Mucosa of rectum (tissue), 2 donors: ENCODE data around the gene KRTAP10-5.
"Not testable (repeated sequence)": the region's sequence is repeated elsewhere in the genome, so short reads cannot be mapped to it uniquely, and the experiment has no call there.

ENCODE experiments used
- H3K27ac ChIP-seq, 2 donors: one replicate each; pipeline ENCODE4 v1.7.0; 2013; ENCODE audit warnings: inconsistent platforms in 2 of 2, low read depth in 2 of 2, low read length in 2 of 2
- H3K27me3 ChIP-seq, 2 donors: one replicate each; pipeline ENCODE4 v1.7.0; 2013; ENCODE audit warnings: low read length in 2 of 2; ENCODE audit not compliant: control insufficient read depth in 2 of 2, insufficient read depth in 2 of 2
- H3K36me3 ChIP-seq, 2 donors: one replicate each; pipeline ENCODE4 v1.7.0; 2013; ENCODE audit warnings: low read length in 2 of 2; ENCODE audit not compliant: control insufficient read depth in 2 of 2, insufficient read depth in 2 of 2
- H3K4me1 ChIP-seq, 2 donors: one replicate each; pipeline ENCODE4 v1.7.0; 2013; ENCODE audit warnings: low read length in 2 of 2, mild to moderate bottlenecking in 1 of 2; ENCODE audit not compliant: control insufficient read depth in 2 of 2, insufficient read depth in 2 of 2
- H3K4me3 ChIP-seq, 2 donors: one replicate each; pipeline ENCODE4 v1.7.0; 2013; ENCODE audit warnings: low read length in 2 of 2
- H3K9ac ChIP-seq, 2 donors: one replicate each; pipeline ENCODE4 v1.7.0; 2013; ENCODE audit warnings: low read length in 2 of 2, low read depth in 1 of 2, mild to moderate bottlenecking in 1 of 2
- H3K9me3 ChIP-seq, 2 donors: one replicate each; pipeline ENCODE4 v1.7.0; 2013; ENCODE audit warnings: low read length in 2 of 2; ENCODE audit not compliant: control insufficient read depth in 2 of 2
- donor health status: healthy.
- donor health status: Normal muscosa, but diverticular disease.

The KRTAP10-5 gene

DNA sequence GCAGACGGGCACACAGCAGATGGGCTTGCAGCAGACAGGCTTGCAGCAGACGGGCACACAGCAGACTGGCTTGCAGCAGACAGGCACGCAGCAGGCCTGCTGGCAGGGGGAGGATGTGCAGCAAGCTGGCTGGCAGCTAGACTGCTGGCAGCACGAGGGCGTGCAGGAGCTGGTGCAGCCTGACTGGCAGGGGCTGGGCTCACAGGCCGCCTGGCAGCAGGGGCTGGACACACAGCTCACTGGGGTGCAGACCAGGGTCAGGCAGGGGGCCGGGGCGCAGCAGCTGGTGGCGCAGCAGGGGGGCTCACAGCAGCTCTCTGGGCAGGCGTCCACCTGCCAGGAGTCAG, 22.1 kb downstream of the KRTAP10-5 start:
- H3K4me3 ChIP-seq, H3K36me3 ChIP-seq, H3K9ac ChIP-seq, H3K4me1 ChIP-seq, H3K27ac ChIP-seq, H3K27me3 ChIP-seq, H3K9me3 ChIP-seq: not testable (repeated sequence)

DNA sequence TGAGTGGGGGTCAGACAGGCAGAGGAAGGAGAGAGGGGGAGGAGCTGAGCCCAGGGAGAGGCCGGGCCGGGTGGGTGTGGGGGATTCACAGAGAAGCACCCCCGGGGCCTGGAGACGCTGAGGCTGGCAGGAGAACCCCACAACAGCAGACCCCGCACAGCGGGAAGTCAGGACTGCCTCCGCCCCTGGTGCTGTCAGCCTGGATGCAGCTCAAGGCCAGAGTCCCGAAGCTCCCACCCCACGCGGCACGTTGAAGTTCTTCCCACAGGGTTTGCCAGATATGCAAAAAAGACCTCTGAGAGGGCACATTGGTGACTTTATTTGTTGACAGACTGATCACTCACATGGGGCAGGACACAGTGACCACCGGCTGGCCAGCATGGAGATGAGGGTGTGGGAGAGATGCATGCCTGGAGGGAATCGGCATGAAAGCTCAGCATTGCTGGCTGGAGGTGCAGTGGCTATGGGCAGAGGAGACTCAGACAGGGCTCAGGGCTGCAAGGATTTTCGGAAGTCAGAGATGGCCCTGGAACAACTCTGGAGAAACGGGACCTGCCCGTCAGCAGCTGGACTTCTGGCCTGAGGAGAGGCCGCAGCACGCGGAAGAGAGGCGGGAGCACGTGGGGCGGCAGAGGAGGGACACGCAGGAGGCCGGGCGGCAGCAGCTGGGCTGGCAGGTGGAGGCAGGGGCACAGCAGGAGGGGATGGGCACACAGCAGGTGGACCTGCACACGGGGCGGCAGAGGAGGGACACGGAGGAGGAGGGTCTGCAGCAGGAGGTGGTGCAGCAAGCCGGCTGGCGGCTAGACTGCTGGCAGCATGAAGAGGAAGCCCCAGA, 22.7 kb downstream of the KRTAP10-5 start:
- Histone ChIP-seq H3K4me1 (no peaks in the 10 kb centered on the region), H3K9me3 (no peaks in the 10 kb centered on the region), H3K4me3 (no peak overlapping the region), H3K27me3 (peaks cover 5 to 6% of the 10 kb centered on the region in 2 donors), H3K36me3 (no peaks in the 10 kb centered on the region), H3K27ac (no peak overlapping the region), H3K9ac (no peak overlapping the region)

DNA sequence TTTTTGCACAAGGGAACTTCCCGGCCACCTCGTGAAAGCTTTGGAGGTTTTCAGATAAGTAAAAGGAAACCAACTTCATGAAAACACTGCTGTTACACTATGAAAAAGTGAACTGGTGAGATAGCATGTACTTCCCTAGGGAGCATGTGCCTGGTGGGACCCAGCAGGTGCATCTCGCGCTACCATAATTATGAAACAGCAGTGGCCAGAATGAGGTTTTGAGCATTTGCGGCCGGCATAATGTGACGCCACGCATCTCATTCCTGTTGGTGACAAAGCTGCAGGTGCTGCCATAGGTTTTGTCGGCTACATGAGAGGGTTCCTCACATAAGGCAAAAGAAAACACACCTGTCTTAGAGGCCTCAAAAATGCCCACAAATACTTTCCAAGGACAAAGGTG, 23.5 kb downstream of the KRTAP10-5 start:
- no peaks in the 10 kb centered on the region for H3K9me3 ChIP-seq
- no peak overlapping the region for H3K27ac ChIP-seq
- H3K4me1 ChIP-seq = no peaks in the 10 kb centered on the region
- peaks cover 5 to 6% of the 10 kb centered on the region in 2 donors for H3K27me3 ChIP-seq
- no peak overlapping the region for H3K9ac ChIP-seq
- no peak overlapping the region for H3K4me3 ChIP-seq
- H3K36me3 ChIP-seq = no peaks in the 10 kb centered on the region

DNA sequence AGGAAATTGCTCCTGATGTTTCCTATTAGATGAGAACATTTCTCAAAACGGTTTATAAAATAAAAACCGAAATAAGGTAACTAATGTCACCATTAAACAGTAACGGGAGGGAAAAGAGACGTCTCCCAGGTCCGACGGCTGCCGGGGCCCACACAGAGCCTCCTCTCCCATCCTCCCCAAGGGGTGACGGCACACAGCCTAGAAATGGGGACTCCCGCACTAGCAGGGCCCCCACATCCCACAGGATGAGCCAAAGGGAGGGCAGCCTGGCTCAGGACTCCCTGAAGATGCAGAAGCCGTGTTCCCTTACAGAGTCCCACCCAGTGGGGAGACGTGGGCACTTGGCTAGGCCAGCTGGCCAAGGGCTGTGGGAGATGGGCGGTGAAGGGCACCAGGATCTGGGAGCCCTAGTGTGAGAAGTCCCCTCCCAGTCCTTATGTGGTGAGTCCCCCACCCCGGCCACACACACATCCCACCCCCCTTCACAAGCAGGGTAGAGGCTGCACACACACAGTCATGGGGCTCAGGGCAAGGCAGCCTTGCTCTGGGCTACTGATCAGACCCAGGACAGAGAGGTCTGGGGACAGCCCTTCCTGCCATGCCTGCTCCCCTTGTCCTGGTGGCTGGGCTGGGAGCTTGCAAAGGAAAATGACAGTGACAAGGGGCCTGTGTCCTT, 25.1 kb downstream of the KRTAP10-5 start:
- Histone ChIP-seq H3K9me3 (no peaks in the 10 kb centered on the region), H3K27ac (no peak overlapping the region), H3K27me3 (peaks cover 5 to 6% of the 10 kb centered on the region in 2 donors), H3K36me3 (no peaks in the 10 kb centered on the region), H3K4me3 (no peak overlapping the region), H3K4me1 (no peaks in the 10 kb centered on the region), H3K9ac (no peak overlapping the region)

DNA sequence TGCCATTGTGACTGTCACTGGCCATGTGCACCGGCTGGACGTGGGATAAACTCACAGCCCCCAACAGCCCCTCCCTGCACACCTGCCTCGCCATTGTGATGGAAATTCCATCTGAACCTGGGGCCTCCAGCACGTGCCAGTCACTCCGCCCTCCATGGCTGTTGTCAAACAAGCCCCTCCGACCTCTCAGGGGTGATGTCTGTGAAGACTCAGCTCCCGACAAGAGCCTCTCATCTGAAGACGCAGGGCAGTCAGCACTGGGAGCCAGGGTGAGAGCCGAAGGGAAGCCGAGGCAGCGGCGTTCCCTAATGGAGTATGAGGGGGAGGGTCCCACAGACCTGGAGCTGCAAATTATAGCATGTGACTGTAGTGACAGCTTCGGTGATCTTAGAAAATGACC, 27.7 kb downstream of the KRTAP10-5 start:
- no peak overlapping the region for H3K9ac ChIP-seq
- no peaks in the 10 kb centered on the region for H3K9me3 ChIP-seq
- H3K27ac ChIP-seq = no peak overlapping the region
- no peak overlapping the region for H3K4me3 ChIP-seq
- H3K27me3 ChIP-seq = peaks cover 3 to 4% of the 10 kb centered on the region in 2 donors
- no peaks in the 10 kb centered on the region for H3K36me3 ChIP-seq
- no peaks in the 10 kb centered on the region for H3K4me1 ChIP-seq

DNA sequence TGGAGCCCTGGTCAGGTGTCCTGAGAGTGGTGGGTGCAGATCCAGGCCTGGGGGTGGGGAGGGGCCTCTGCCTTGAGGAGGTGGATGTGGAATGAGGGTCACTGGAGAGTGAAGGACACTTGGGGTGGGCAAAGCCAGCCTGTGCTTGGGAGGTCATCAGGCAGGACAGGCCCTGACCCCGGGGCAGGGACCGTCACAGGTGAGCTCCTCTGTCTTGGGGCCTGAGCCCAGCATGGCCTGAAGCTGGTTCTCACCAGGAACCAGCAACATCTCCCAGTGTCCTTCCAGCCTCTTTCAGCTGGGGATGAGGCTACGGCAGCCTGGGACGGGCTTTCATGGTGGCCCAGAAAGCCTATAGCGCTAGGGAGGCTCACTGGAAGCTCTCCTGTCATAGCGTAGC, 28.3 kb downstream of the KRTAP10-5 start:
- Histone ChIP-seq H3K36me3 (no peaks in the 10 kb centered on the region), H3K9me3 (no peaks in the 10 kb centered on the region), H3K4me1 (no peaks in the 10 kb centered on the region), H3K9ac (no peak overlapping the region), H3K27ac (no peak overlapping the region), H3K4me3 (no peak overlapping the region), H3K27me3 (peaks cover 0 to 2% of the 10 kb centered on the region in 2 donors)

DNA sequence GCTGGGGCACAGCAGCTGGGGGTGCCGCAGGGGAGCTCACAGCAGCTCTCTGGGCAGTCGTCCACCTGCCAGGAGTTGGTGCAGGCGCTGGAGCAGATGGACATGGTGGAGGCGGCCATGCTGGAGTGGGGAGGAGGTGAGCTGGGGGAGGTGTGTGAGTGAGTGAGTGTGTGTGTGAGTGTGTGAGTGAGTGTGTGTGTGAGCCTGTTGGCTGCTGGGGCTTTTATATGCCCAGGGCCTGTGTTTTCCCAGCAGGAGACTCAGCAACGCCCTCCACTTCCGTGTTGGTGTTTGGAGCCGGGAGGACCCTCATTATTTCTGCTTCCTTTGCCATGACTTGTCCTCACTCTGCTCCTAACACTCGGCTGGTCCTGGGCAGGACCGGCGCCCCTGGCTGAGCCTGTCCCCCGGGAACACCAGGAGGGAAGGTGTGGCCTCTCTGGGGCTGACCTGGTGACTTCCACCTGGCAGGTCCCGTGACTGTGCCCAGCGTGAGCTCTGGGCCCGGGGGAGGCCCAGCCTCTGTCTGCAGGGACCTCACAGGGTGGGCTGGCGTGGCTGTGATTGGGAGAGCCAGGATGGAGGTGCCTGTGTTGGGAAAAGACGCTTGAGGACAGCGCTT, 29.0 kb downstream of the KRTAP10-5 start, which contains the start of gene KRTAP10-2:
TSS of gene KRTAP10-2 (minus strand) at position 166 of the 622 bp plus-strand sequence. CDS start at position 119, 47 bp downstream.
- Histone ChIP-seq H3K27me3 (peaks cover 0 to 2% of the 10 kb centered on the region in 2 donors), H3K36me3 (no peaks in the 10 kb centered on the region), H3K9me3 (no peaks in the 10 kb centered on the region), H3K4me3 (no peak within 1 kb of the TSS), H3K4me1 (no peaks in the 10 kb centered on the region), H3K9ac (no peak within 1 kb of the TSS), H3K27ac (no peak within 1 kb of the TSS)

DNA sequence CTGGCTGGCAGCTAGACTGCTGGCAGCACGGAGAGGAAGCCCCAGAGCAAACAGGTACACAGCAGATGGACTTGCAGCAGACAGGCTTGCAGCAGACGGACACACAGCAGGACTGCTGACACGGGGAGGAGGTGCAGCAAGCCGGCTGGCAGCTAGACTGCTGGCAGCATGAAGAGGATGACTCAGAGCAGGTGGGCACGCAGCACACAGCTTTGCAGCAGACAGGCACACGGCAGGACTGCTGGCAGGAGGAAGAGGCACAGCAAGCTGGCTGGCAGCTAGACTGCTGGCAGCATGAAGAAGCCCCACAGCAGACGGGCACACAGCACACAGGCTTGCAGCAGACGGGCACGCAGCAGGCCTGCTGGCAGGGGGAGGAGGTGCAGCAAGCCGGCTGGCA, 29.6 kb downstream of the KRTAP10-5 start:
- Histone ChIP-seq H3K27me3 (peaks cover 0 to 2% of the 10 kb centered on the region in 2 donors), H3K36me3 (no peaks in the 10 kb centered on the region), H3K4me3 (no peak overlapping the region), H3K9ac (no peak overlapping the region), H3K27ac (no peak overlapping the region), H3K9me3 (no peaks in the 10 kb centered on the region), H3K4me1 (no peaks in the 10 kb centered on the region)

DNA sequence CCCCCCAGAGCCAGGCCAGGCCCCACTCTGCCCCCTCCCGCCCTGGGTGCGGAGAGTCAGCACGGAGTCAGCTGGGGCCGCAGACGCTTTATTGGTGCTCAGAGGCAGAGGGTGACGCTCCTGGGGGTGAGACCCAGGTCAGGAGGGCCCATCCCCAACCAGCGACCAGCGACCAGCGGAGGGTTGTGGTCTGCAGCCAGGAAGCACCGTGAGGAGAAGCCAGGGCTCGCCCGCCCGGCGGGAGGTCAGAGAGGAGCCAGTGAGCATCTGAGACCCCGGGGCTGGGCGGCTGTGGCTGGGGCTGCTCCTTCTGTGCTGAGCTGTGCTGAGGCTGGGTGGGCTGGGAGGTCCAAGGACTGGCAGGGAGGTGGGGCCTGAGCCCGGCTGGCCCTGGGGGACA, 30.1 kb downstream of the KRTAP10-5 start:
- not testable (repeated sequence) for H3K4me3 ChIP-seq, H3K9ac ChIP-seq, H3K36me3 ChIP-seq, H3K4me1 ChIP-seq, H3K27ac ChIP-seq, H3K9me3 ChIP-seq, H3K27me3 ChIP-seq

DNA sequence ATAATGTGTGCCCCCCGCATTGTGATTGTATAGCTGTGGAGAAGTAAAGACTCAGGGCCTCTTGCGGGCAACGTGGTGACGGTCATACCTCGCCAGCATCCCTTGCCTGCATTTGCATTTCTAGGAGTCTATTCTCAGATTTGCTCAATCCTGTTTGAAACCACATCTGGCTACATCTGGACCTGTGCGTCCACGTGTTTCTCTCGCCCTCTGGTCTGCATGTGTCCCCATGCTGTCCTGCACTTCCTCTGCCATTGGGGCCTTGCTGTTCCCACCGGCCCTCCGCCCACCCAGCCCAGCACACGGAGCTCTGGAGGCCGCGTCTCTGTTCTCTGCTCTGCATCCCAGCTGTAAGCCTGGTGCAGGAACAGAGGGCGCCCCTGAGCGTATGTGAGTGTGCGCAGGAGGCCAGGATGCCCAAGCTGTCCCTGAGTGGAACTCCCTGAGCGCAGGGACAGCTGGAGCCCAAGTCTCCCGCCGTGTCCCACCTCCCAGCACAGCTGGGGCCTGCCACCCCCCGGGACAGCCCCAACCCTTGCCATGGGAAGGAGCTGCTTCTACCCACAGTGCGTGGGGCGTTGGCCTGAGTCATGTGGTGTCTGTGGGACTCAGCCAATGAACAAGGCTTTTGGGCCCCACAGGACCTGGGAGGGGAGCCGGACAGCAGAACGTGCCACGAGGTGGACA, 30.7 kb downstream of the KRTAP10-5 start:
- Histone ChIP-seq H3K27me3 (no peaks in the 10 kb centered on the region), H3K9me3 (no peaks in the 10 kb centered on the region), H3K4me3 (no peak overlapping the region), H3K4me1 (no peaks in the 10 kb centered on the region), H3K27ac (no peak overlapping the region), H3K36me3 (no peaks in the 10 kb centered on the region), H3K9ac (no peak overlapping the region)
